CD4-positive, alpha-beta T cell treated with Interleukin-2 at 100 ng/mL for 4 hours (primary cell): Measurements from ENCODE around the gene SLC15A4.
"Not testable (repeated sequence)": the region's sequence is repeated elsewhere in the genome, so short reads cannot be mapped to it uniquely, and the experiment has no call there.

Experiments used
- DNase-seq: peaks from one replicate; pipeline ENCODE4 v3.0.0-alpha.2; 2020; ENCODE audit warnings: low spot score

Gene SLC15A4

GRCh38 chr12:128823916-128824839 lies at the start of gene SLC15A4:
TSS of gene SLC15A4 (minus strand) at chr12:128823958. CDS start at chr12:128823943, 15 bp downstream.
- DNase-seq = peak; percentile 92

- DNase-seq = no peak
These were observed 48.5 kb upstream of the SLC15A4 start for GRCh38 chr12:128872303-128872702.

- no peak for DNase-seq
These were observed 47.7 kb upstream of the SLC15A4 start for GRCh38 chr12:128871516-128871892.

DNA sequence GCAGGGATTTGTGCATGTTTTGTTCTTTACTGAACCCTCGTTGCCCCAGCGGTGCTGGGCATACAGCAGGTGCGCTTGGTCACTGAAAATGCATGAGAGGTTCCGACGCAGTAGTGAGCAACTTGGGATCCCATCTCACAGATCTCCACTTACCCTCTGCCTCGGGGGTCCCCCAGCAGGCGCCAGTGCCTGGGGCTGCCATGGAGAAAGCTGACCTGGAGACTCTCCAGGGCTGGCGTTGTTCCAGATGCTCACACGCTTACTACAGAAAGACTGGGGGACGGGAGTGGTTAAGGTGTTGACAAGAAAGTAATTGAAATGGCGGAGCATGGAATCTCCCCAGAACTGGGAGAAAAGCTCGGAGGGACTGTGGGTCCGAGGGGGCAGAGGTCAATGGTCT lies 43.7 kb upstream of the SLC15A4 start:
- DNase-seq = no peak

DNA sequence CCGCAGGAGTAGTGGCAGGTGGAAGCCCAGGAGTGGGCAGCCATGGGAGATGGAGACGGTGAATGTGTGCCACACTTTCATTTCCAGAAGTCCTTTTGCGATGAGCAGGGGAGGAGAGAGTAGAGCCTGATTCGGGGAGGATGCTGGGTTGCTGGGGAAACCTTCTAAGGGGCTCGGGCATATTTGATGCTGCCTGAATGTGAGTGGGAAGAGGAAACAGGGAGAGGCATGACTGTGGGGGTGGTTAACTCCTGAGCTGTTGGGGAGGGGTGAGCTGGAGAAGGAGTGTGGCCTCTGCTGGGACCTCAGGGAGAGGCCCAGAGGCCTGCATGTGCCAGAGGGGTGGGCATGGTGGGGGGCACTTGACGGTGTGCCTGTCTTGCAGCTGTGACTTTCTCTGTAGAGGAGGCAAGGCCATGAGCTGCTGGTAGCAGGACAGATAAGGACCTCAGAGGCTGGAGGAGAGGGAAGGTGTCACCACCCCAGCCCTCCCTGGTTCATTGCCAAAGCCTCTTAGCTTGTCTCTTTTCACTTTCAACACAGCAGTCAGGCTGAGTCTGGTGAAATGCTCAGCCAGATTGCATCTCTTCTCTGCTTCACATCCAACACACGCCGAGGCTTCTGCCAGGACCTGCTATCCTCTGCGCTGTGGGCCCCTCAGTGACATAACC lies 40.9 kb upstream of the SLC15A4 start:
- no peak for DNase-seq

DNA sequence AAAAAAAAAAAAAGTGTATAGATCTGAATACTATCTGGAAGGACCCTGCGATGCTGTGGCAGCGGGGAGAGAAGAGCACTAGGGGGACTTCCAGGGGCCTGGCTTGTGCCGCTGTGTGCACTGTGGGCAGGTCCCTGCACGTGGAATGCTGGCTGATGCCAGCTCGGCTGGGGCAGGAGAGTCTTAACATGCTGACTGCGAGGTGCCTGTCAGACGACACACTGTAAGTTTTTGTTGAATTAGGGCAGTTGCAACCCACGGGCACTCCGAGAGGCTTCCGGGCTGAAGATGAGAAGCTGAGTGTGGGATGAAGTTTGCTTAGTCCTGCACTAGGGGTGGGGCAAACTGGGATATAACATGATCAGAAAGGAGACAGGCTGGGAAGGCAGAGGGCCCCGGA lies 40.2 kb upstream of the SLC15A4 start:
- DNase-seq = no peak

- no peak for DNase-seq
These were observed 37.7 kb upstream of the SLC15A4 start for GRCh38 chr12:128861226-128862016.

GRCh38 chr12:128859311-128859710 lies 35.6 kb upstream of the SLC15A4 start:
- no peak for DNase-seq

- no peak for DNase-seq
These were observed 33.5 kb upstream of the SLC15A4 start for GRCh38 chr12:128857133-128857763.

DNA sequence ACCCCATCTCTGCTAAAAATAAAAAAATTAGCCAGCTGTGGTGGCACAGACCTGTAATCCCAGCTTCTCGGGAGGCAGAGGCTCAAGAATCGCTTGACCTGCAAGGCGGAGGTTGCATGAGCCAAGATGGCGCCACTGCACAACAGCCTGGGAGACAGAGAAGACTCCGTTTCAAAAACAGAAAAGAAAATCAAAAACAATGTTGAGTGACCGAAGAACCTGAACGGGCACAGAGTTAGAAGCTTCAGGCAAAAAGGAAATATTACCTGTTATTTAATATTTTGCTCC lies 33.0 kb upstream of the SLC15A4 start:
- DNase-seq = no peak

GRCh38 chr12:128856035-128856790 lies 32.5 kb upstream of the SLC15A4 start:
- no peak for DNase-seq

DNA sequence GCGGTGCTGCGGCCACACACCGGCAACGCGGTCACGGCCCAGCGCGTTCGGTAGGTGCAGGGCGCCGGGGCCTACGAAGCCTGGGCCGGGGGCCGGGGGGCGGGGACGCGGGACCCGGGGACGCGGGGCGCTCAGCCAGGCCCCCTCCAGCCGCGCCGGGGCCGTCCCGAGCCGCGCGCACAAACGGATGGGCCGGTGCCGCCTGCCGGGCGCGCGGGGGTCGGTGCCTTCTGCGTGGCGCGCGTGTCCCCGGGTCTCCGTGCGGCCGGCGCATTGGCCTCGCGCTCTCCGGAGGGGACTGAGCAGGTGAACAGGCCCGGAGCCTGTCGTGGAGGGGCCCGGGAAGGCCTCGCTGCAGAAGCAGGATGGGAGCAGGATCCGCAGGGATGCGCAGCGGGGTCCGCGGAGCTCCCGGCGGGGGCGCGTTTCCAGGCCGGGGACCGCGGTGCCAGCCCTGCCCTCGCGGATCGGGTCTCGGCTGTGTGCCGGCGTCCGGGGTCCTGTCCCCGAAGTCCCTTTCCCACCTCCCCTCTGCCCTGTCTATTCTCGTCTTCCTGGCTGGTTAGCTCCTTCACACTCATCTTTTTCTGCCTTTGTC lies 29.9 kb upstream of the SLC15A4 start:
- DNase-seq = no peak

DNA sequence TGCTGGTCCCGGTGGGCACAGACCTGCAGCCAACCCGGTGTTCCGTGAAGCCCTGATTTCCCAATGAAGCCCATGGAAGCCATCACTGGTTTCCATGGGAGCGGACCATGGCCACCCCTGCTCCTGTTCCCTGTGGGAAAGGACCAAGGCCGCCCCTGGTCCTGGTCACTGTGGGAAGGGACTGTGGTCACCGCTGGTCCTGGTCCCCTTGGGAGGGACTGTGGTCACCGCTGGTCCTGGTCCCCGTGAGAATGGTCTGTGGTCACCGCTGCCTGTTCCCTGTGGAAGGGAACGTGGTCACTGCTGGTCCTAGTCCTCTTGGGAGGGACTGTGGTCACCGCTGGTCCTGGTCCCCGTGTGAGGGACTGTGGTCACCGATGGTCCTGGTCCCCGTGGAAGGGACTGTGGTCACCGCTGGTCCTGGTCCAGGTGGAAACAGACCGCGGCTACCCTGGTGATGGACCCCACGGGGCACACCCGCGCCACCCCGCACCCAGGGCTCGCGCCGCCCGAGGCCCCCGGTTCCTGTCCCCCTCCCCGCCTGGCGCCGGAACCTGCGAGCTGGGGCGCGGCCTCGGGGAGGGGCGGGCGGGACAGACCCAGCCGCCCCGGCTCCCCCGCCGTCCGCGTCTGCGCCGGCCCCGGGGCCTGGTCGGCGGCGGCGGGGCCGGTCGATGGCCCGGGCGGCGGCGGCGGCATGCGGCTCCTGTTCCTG lies 29.3 kb upstream of the SLC15A4 start, which contains the start of gene GLT1D1:
GLT1D1 (plus strand) TSS at position 594 of the 715 bp plus-strand sequence; CDS start at position 698, 104 bp downstream.
- DNase-seq = no peak

- no peak for DNase-seq
These were observed 28.4 kb upstream of the SLC15A4 start for GRCh38 chr12:128852026-128852698.

GRCh38 chr12:128851429-128851828 lies 27.7 kb upstream of the SLC15A4 start:
- not testable (repeated sequence) for DNase-seq

DNA sequence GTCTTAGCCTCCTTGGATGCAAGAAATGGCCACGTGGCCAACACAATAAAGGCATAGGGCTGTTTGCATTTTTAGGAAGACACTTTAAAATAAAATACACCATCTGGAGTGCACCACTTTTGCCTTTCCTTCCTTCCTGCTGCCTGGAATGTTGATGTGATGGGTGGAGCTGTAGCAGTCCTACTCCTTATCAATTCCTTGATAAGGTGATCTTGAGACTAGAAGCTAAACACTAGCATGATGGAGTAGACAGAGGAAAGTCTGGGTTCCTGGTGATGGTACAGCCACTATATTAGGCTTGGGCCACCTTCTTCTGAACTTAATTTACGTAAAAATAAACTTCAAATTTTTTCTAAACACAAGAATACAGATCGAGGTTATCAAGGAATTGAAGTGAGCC lies 26.6 kb upstream of the SLC15A4 start:
- no peak for DNase-seq

- not testable (repeated sequence) for DNase-seq
These were observed 26.0 kb upstream of the SLC15A4 start for GRCh38 chr12:128849806-128850205.

GRCh38 chr12:128848371-128848770 lies 24.6 kb upstream of the SLC15A4 start:
- no peak for DNase-seq

- not testable (repeated sequence) for DNase-seq
These were observed 22.9 kb upstream of the SLC15A4 start for GRCh38 chr12:128846671-128847070.
